Suprapubic skin (tissue), 4 donors: Measurements from ENCODE around the gene ANKH. TPM values are rescaled to one million over a fixed set of nuclear protein-coding genes. Genes with fewer than 3 reads are reported as not detected.

ENCODE experiments used
- DNase-seq, 2 donors: peaks; one replicate each; pipeline ENCODE4 v3.0.0-alpha.2; 2019; ENCODE audit warnings: low spot score in 2 of 2
- H3K27ac ChIP-seq: fragments of 200-600 bp; sonication (generic); one replicate; pipeline ENCODE4 v1.5.1; 2019
- H3K27me3 ChIP-seq: fragments of 200-600 bp; sonication (generic); one replicate; pipeline ENCODE4 v1.5.1; 2019
- H3K36me3 ChIP-seq: fragments of 200-600 bp; sonication (generic); one replicate; pipeline ENCODE4 v1.5.1; 2019
- H3K4me1 ChIP-seq: fragments of 200-600 bp; sonication (generic); one replicate; pipeline ENCODE4 v1.5.1; 2019
- H3K4me3 ChIP-seq: fragments of 200-600 bp; sonication (generic); one replicate; pipeline ENCODE4 v1.5.1; 2019; ENCODE audit warnings: mild to moderate bottlenecking
- H3K9me3 ChIP-seq: fragments of 200-600 bp; sonication (generic); one replicate; pipeline ENCODE4 v1.5.1; 2019
- EP300 ChIP-seq: sonication (generic); formaldehyde crosslinking; IDR thresholded peaks from one replicate; pipeline ENCODE4 v1.6.1; 2017; ENCODE audit warnings: antibody characterized with exemption
- POLR2A ChIP-seq, 2 donors: fragments of 450-650 bp; IDR thresholded peaks; one replicate each; pipeline ENCODE4 v1.6.1; 2017; ENCODE audit warnings: antibody characterized with exemption in 2 of 2, mild to moderate bottlenecking in 2 of 2, moderate library complexity in 2 of 2
- POLR2AphosphoS5 ChIP-seq, 3 donors: sonication (generic); formaldehyde crosslinking; IDR thresholded peaks; one replicate each; pipeline ENCODE4 v1.6.1; 2017; ENCODE audit warnings: antibody characterized with exemption in 3 of 3
- WGBS: methylation state at CpG from one replicate; pipeline ENCODE4 v1.1.5; 2018; 5-methylcytosine and 5-hydroxymethylcytosine counted together
- total RNA-seq, 4 donors: library from RNA; depleted of rRNA; stranded (reverse); fragments of >200 nt; gene quantifications; one replicate each; pipeline ENCODE4 v1.1.0, GENCODE V29; 2016
- TF ChIP-seq, protein P1 (sequence below), 2 donors: fragments of 200-600 bp in 1 of 2; fragments of 450-650 bp in 1 of 2; sonication (generic) in 1 of 2; IDR thresholded peaks; one replicate each; pipeline ENCODE4 v1.5.1; 2016 to 2019; ENCODE audit warnings: antibody characterized with exemption in 2 of 2, mild to moderate bottlenecking in 1 of 2, moderate library complexity in 1 of 2

Gene ANKH
- total RNA-seq, 4 donors from 2014 or later = 59.8 to 86.1 (median 70.4) TPM

DNA sequence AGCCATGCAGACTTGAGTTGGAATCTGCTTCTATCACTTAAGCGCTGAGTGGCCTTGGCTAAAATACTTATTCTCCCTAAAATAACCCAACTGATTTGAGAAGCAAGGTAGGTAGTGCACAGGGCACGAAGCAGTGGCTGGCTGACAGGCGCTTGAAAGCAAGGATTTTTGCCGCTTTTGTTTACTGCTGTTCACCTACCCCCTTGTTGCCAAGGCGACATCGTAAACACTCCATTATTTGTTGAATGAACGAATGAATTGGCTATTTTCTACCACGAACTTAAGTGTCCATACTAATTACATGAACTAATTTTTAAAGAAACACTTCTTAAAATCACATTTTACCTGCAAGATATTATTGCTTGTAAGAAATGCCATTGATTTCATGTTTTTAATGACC, 98.0 kb downstream of the ANKH start:
- Histone ChIP-seq H3K27ac (no peak overlapping the region), H3K36me3 (no peaks in the 10 kb centered on the region), H3K27me3 (no peaks in the 10 kb centered on the region), H3K9me3 (no peaks in the 10 kb centered on the region), H3K4me3 (no peak overlapping the region), H3K4me1 (no peaks in the 10 kb centered on the region)
- no peak for TF ChIP-seq POLR2A (IDR thresholded peaks at IDR 0.05)
- no peak for TF ChIP-seq POLR2AphosphoS5 (IDR thresholded peaks at IDR 0.05)
- TF ChIP-seq, protein P1, sequence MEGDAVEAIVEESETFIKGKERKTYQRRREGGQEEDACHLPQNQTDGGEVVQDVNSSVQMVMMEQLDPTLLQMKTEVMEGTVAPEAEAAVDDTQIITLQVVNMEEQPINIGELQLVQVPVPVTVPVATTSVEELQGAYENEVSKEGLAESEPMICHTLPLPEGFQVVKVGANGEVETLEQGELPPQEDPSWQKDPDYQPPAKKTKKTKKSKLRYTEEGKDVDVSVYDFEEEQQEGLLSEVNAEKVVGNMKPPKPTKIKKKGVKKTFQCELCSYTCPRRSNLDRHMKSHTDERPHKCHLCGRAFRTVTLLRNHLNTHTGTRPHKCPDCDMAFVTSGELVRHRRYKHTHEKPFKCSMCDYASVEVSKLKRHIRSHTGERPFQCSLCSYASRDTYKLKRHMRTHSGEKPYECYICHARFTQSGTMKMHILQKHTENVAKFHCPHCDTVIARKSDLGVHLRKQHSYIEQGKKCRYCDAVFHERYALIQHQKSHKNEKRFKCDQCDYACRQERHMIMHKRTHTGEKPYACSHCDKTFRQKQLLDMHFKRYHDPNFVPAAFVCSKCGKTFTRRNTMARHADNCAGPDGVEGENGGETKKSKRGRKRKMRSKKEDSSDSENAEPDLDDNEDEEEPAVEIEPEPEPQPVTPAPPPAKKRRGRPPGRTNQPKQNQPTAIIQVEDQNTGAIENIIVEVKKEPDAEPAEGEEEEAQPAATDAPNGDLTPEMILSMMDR (IDR thresholded peaks at IDR 0.05) = no peak
- no peak for TF ChIP-seq EP300
- no peak for DNase-seq
- 92% methylated on average over 8 of the region's 8 CpGs for WGBS

DNA sequence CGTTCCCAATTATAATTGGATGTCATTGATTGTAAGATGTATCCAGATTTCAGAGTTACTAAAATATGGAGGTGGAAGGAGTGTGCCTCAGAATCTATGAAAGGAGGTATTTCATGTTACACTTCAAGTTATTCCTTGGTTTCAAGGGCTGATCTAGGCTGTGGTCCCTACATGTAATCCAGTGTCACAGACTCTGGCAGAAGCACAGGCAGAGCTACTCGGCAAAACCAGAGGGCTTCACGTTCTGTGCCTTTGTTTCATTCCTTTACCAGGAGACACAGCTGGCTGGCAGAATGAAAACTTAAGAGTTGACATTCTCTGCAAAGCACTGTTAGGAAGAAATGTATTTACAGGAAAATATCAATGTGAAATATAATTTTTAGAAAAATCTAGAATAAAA, 99.6 kb downstream of the ANKH start:
- no peak for DNase-seq
- H3K4me1 ChIP-seq = no peaks in the 10 kb centered on the region
- H3K36me3 ChIP-seq = peaks cover 5% of the 10 kb centered on the region
- H3K27me3 ChIP-seq = no peaks in the 10 kb centered on the region
- TF ChIP-seq POLR2A (IDR thresholded peaks at IDR 0.05) = no peak
- no peak for TF ChIP-seq EP300
- TF ChIP-seq POLR2AphosphoS5 (IDR thresholded peaks at IDR 0.05) = no peak
- TF ChIP-seq, protein P1 (IDR thresholded peaks at IDR 0.05) = no peak
- H3K4me3 ChIP-seq = no peak overlapping the region
- H3K9me3 ChIP-seq = no peaks in the 10 kb centered on the region
- WGBS = 90% methylated on average over 3 of the region's 3 CpGs
- H3K27ac ChIP-seq = no peak overlapping the region

DNA sequence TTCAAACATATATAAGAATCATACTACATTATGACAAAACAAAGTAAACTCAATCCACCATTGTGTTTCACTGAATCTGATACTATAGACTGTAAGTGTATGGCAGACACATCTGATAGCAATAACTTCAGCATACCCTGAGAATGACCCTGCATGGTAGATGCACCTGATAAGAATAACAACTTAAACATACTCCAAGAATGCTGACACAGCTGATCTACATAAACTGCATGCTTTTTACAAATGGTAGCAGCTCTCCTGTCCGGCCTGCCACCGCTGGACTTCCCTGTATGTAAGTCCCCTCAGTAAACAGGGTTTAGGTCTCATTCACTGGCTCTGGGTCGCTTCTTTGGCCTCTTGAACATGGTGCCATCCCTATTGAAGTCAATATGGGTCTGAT, 100.4 kb downstream of the ANKH start:
- TF ChIP-seq EP300 (no peak), POLR2A (IDR thresholded peaks at IDR 0.05) (no peak), POLR2AphosphoS5 (IDR thresholded peaks at IDR 0.05) (no peak)
- TF ChIP-seq, protein P1 (IDR thresholded peaks at IDR 0.05) = no peak
- no peaks in the 10 kb centered on the region for H3K9me3 ChIP-seq
- 95% methylated on average over 3 of the region's 3 CpGs for WGBS
- peaks cover 5% of the 10 kb centered on the region for H3K36me3 ChIP-seq
- H3K27ac ChIP-seq = no peak overlapping the region
- H3K4me1 ChIP-seq = no peaks in the 10 kb centered on the region
- H3K4me3 ChIP-seq = no peak overlapping the region
- H3K27me3 ChIP-seq = no peaks in the 10 kb centered on the region
- no peak for DNase-seq

DNA sequence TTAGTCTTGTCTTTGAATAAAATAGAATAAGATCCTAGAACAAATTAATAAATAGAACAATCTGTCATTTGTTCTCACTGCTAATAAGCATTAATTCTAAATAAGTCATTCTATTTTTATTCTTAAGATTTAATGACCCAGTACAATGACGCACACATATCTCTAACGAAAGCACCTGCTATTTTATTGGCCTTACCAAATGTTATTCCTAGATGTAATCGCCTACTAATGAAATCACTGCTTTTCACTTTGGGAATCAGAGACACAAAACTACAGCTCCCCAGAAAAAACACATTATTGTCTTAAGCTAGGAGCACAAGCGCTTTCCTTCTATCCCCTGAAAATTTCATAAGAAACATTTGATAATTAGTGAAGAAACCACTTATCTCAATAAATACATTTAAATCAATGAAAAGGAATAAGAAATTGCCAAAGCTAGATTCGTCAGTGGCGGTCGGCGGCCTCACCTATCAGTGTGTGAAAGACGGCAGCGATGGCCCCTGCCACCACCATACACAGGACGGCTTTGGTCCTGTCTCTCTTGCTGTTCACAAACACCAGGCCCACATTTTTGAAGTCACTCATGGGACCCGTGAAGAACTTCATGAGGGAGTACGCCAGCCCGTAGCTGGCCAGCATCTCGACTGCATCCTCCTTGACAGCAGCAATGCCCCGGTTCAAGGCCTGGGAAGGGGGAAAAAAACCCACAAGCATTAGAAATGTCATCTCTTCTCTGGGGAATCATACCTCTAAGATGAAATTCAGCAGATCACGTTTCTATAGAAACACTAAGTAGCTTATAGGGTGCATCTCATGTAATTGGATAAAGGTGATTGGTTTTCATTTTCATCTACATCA, 102.8 kb downstream of the ANKH start:
- Histone ChIP-seq H3K27ac (no peak overlapping the region), H3K36me3 (peaks cover 5% of the 10 kb centered on the region), H3K4me1 (no peaks in the 10 kb centered on the region), H3K4me3 (no peak overlapping the region), H3K9me3 (no peaks in the 10 kb centered on the region), H3K27me3 (no peaks in the 10 kb centered on the region)
- TF ChIP-seq POLR2AphosphoS5 (IDR thresholded peaks at IDR 0.05) = no peak
- TF ChIP-seq, protein P1 (IDR thresholded peaks at IDR 0.05) = no peak
- TF ChIP-seq EP300 = no peak
- no peak for TF ChIP-seq POLR2A (IDR thresholded peaks at IDR 0.05)
- no peak for DNase-seq
- 93% methylated on average over 17 of the region's 17 CpGs for WGBS

DNA sequence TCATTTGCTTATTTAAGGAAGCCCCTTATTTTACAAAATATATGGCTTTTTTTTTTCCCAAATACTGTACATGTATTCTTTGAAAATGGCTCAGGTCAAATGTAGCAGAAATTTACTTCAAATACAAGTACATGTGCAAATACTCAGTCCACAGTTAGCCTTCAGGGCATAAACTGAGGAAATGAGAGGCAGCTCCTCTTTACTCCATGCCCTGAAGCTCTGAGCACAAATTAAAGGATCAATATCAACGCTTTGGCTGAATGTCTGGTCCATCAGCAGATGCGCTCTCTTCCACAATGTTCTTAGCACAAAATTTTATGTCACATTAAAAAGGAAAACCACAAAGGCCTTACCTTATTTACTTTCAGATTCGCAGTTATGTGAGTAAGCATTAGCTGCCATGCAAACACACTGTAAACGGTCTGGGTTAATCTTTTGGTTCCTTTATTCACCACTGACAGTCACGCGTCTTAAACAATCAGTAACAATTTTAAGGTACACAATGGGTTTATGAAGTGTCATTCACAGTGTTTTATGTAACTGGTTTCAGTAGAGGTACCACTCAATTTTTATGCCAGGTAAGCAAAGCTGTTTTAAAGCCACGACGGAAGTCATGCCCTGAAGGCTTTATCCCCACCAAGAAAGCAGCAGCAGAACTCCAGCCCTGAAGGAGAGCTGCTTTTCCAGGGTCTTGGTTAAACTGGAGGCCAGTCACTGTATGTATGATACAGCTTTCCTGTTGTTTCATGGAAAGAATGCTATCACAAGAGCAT, 103.7 kb downstream of the ANKH start:
- WGBS = 79% methylated on average over 8 of the region's 8 CpGs
- no peaks in the 10 kb centered on the region for H3K27me3 ChIP-seq
- H3K27ac ChIP-seq = no peak overlapping the region
- H3K4me1 ChIP-seq = no peaks in the 10 kb centered on the region
- no peak for DNase-seq
- no peaks in the 10 kb centered on the region for H3K9me3 ChIP-seq
- TF ChIP-seq POLR2AphosphoS5 (IDR thresholded peaks at IDR 0.05) (no peak), EP300 (no peak), POLR2A (IDR thresholded peaks at IDR 0.05) (no peak)
- TF ChIP-seq, protein P1 (IDR thresholded peaks at IDR 0.05) = no peak
- no peak overlapping the region for H3K4me3 ChIP-seq
- peaks cover 5% of the 10 kb centered on the region for H3K36me3 ChIP-seq
